K562 (cell line): ENCODE measurements around the gene C1QTNF9B. TPM values are rescaled to one million over a fixed set of nuclear protein-coding genes. Genes with fewer than 3 reads are reported as not detected.

Experiments used
- ATAC-seq: fragments of 200-7000 bp; cut with Tn5 transposase; 3 replicates; pipeline ENCODE4 v1.9.1; 2020; ENCODE audit warnings: moderate library complexity
- BruUV-seq: library from RNA; stranded (reverse); fragments of 400-500 nt; replicated peaks from 2 replicates; lab custom pipeline; 2021; lab: Mats Ljungman, UMichigan
- CTCF ChIA-PET: fragments of 300-600 bp; formaldehyde crosslinking; extraction: SDS; loops from one replicate; lab custom pipeline; 2021; ENCODE audit warnings: low intra/inter-chr PET ratio; lab: Yijun Ruan, JAX
- POLR2A ChIA-PET: fragments of 300-600, 350-650 bp; sonication (Branson Sonifier 250); formaldehyde crosslinking; extraction: SDS; loops from one replicate; lab custom pipeline; 2021; ENCODE audit warnings: antibody characterized with exemption, inconsistent platforms; lab: Yijun Ruan, JAX
- DNase-seq, 4 experiments: peaks; one replicate each; pipeline versions ENCODE4 v3.0.0 to v3.0.0-alpha.2; 2011 to 2018; ENCODE audit warnings: low spot score in 3 of 4, mixed read lengths in 3 of 4; ENCODE audit errors: extremely low read depth in 1 of 4
- FAIRE-seq: peaks from 2 replicates; lab custom pipeline; 2011; peaks lifted over from hg19 to GRCh38; lab: Jason Lieb, UNC
- H2AFZ ChIP-seq: 2 replicates; pipeline ENCODE4 v1.6.0; 2011; ENCODE audit warnings: low read depth, low read length, control low read depth, inconsistent platforms
- H3K27ac ChIP-seq: fragments of 200-600 bp; 3 replicates; pipeline ENCODE4 v1.8.0; 2011; ENCODE audit warnings: low read depth, mild to moderate bottlenecking, control low read depth, inconsistent platforms, low read length, moderate library complexity, mixed read lengths; ENCODE audit errors: extremely low read depth
- H3K27me3 ChIP-seq, 2 experiments: fragments of 300-600 bp in 1 of 2; 2 replicates in 1 of 2; 3 replicates in 1 of 2; pipeline versions ENCODE4 v1.6.0 to v1.8.0; 2011; ENCODE audit warnings: inconsistent platforms in 2 of 2, low read length in 2 of 2, mild to moderate bottlenecking in 1 of 2, mixed read lengths in 1 of 2, moderate library complexity in 1 of 2; ENCODE audit not compliant: control insufficient read depth in 2 of 2, insufficient read depth in 2 of 2
- H3K36me3 ChIP-seq: fragments of 300-600 bp; 3 replicates; pipeline ENCODE4 v1.8.0; 2011; ENCODE audit warnings: mild to moderate bottlenecking, low read length, inconsistent platforms; ENCODE audit not compliant: control insufficient read depth, insufficient read depth
- H3K4me1 ChIP-seq, 2 experiments: fragments of 200-600 bp in 1 of 2; replicated peaks in 1 of 2; 2 replicates in 1 of 2; 3 replicates in 1 of 2; pipeline versions ENCODE4 v1.5.1 to v1.8.0; 2011; ENCODE audit warnings: inconsistent platforms in 2 of 2, low read length in 2 of 2, mild to moderate bottlenecking in 1 of 2, mixed read lengths in 1 of 2, moderate library complexity in 1 of 2; ENCODE audit not compliant: control insufficient read depth in 2 of 2, insufficient read depth in 2 of 2
- H3K4me2 ChIP-seq: 2 replicates; pipeline ENCODE4 v1.6.1; 2011; ENCODE audit warnings: low read length, control low read depth, inconsistent platforms, mixed read lengths; ENCODE audit not compliant: insufficient read depth
- H3K4me3 ChIP-seq: fragments of 200-600 bp; sonication (generic), shearing (Covaris generic); 2 replicates; pipeline ENCODE4 v1.5.1; 2016; ENCODE audit warnings: control low read depth, inconsistent platforms
- H3K79me2 ChIP-seq: fragments of 200-600 bp; 3 replicates; pipeline ENCODE4 v1.8.0; 2011; ENCODE audit warnings: low read length, inconsistent platforms; ENCODE audit not compliant: control insufficient read depth, insufficient read depth
- H3K9ac ChIP-seq, 2 experiments: 2 replicates each; pipeline versions ENCODE4 v1.6.0 to v1.6.1; 2011; ENCODE audit warnings: low read depth in 2 of 2, low read length in 2 of 2, control low read depth in 1 of 2, inconsistent platforms in 1 of 2, mild to moderate bottlenecking in 1 of 2, mixed read lengths in 1 of 2; ENCODE audit not compliant: insufficient read depth in 1 of 2
- H3K9me1 ChIP-seq: one replicate; pipeline ENCODE4 v1.6.0; 2011; ENCODE audit warnings: inconsistent platforms, mild to moderate bottlenecking, low read length, moderate library complexity; ENCODE audit not compliant: control insufficient read depth, insufficient read depth
- H3K9me3 ChIP-seq: replicated peaks from 2 replicates; pipeline ENCODE4 v1.5.1; 2011; ENCODE audit warnings: low read depth, low read length, inconsistent platforms; ENCODE audit not compliant: control insufficient read depth, insufficient read depth
- H4K20me1 ChIP-seq: replicated peaks from 2 replicates; pipeline ENCODE4 v1.6.1; 2011; ENCODE audit warnings: low read length, inconsistent platforms, mixed read lengths; ENCODE audit not compliant: control insufficient read depth, insufficient read depth
- DPF2 ChIP-seq: fragments of 450-650 bp; IDR thresholded peaks from 2 replicates; pipeline ENCODE4 v1.6.1; 2016
- MECOM ChIP-seq: fragments of 250-450 bp; sonication (Bioruptor Pico); IDR thresholded peaks from 2 replicates; pipeline ENCODE4 v1.8.0; 2022; ENCODE audit warnings: inconsistent platforms
- POLR2A ChIP-seq: fragments of 450-650 bp; conservative IDR thresholded peaks from 2 replicates; pipeline ENCODE4 v1.6.1; 2016
- ZFP1 ChIP-seq: fragments of 450-650 bp; formaldehyde crosslinking; IDR thresholded peaks from 2 replicates; pipeline ENCODE4 v1.4.0; 2020; ENCODE audit warnings: mild to moderate bottlenecking, mixed read lengths
- ZNF696 ChIP-seq: fragments of 250-450 bp; sonication (Bioruptor Pico); conservative IDR thresholded peaks from 2 replicates; pipeline ENCODE4 v1.4.0; 2020; ENCODE audit warnings: mild to moderate bottlenecking, moderate library complexity
- WGBS: fragments of 100-300 bp; shearing (Covaris generic); methylation state at CpG from one replicate; pipeline ENCODE4 v1.1.6; 2016; ENCODE audit warnings: low coverage, mixed read lengths; ENCODE audit not compliant: insufficient coverage; ENCODE audit errors: missing lambda C conversion rate; 5-methylcytosine and 5-hydroxymethylcytosine counted together
- in situ Hi-C: fragments of 300-500 bp; cut with MboI; formaldehyde crosslinking; loops from 4 replicates; pipeline ENCODE4 v1.15.0; 2018; ENCODE audit warnings: inconsistent platforms, mixed read lengths
- intact Hi-C: fragments of 100-400 bp; cut with micrococcal nuclease; formaldehyde crosslinking; loops from 2 replicates; pipeline ENCODE4 v1.14.2; 2022
- polyA plus RNA-seq, 8 experiments: library from polyadenylated mRNA; depleted of rRNA in 4 of 8; stranded (reverse) in 5 of 8; unstranded in 3 of 8; fragments of >200 nt; fragmentation: Nextera tagmentation in 2 of 8; fragmentation: Illumina TruSeq in 1 of 8; extraction: Ambion mirVana in 2 of 8; extraction: Trizol in 1 of 8; gene quantifications; 2 replicates each; pipeline versions ENCODE4 v1.2.1 to v1.2.3, GENCODE V29; 2011 to 2014; ENCODE audit warnings: inconsistent platforms in 1 of 8, missing spikeins in 1 of 8
- total RNA-seq, 7 experiments: library from RNA; depleted of rRNA in 6 of 7; stranded (reverse); fragments of >200 nt in 6 of 7; fragmentation: Illumina TruSeq in 2 of 7; extraction: Trizol in 2 of 7; gene quantifications; 2 replicates each; pipeline versions ENCODE4 v1.2.1 to v1.2.3, GENCODE V29; 2011 to 2021; ENCODE audit warnings: low replicate concordance in 1 of 7
- TF ChIP-seq, protein P1 (sequence below), 2 experiments: fragments of 150-350 bp in 1 of 2; IDR thresholded peaks; 2 replicates each; pipeline ENCODE4 v1.6.1; 2012 to 2016; ENCODE audit warnings: low read depth in 2 of 2, low read length in 2 of 2, mild to moderate bottlenecking in 1 of 2, moderate library complexity in 1 of 2
- TF ChIP-seq, protein P2 (sequence below), 3 experiments: IDR thresholded peaks in 2 of 3; conservative IDR thresholded peaks in 1 of 3; 2 replicates each; pipeline ENCODE4 v1.5.1; 2011 to 2012; ENCODE audit warnings: low read length in 3 of 3, mild to moderate bottlenecking in 3 of 3, control low read depth in 2 of 3, improper control_type of control experiment in 1 of 3, inconsistent platforms in 1 of 3, low read depth in 1 of 3, mixed read lengths in 1 of 3, moderate library complexity in 1 of 3; ENCODE audit not compliant: insufficient read depth in 2 of 3
- TF ChIP-seq, protein P3 (sequence below): fragments of 450-650 bp; formaldehyde crosslinking; IDR thresholded peaks from 2 replicates; pipeline ENCODE4 v1.4.0; 2020; ENCODE audit warnings: mild to moderate bottlenecking, moderate library complexity
- TF ChIP-seq, protein P4 (sequence below): conservative IDR thresholded peaks from 2 replicates; pipeline ENCODE4 v1.6.1; 2011; ENCODE audit warnings: low read depth, mild to moderate bottlenecking, low read length; ENCODE audit not compliant: control insufficient read depth
- TF ChIP-seq, protein P5 (sequence below): fragments of 450-650 bp; conservative IDR thresholded peaks from 2 replicates; pipeline ENCODE4 v1.6.1; 2016; ENCODE audit warnings: missing genetic modification characterization, low read depth, mild to moderate bottlenecking, control low read depth, missing compliant biosample characterization

The C1QTNF9B gene
- total and polyA plus RNA-seq, 9 of the 15 experiments (the other 6 are each of a cell fraction or from before 2014, with no cell fraction given): 0.14 to 0.94 (median 0.35) TPM; not detected in 3

DNA sequence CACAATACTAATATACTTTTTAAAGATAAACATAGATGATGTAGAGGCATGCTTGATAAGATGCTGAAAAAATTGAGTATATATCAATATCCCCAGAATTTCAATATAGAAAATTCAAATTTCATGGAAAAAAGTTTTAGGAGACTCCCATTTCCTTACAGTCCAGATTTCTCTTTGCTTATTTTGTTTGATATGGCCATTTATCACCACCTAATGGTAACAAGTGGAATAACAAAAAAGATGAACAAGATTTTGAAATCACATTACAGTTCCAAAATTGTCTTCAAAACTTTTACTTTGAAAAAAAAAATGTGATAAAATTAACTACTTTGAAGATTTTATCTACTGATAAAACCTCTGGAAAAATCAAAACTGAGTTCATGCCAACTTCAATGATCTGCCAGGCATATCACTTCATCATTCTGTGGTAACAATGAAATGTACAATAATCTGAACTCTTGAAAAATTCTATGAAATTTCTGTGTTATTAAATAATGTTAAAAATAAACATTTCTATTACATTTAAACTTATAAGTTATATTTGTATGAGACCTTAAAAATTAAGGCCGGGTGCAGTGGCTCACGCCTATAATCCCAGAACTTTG is 25.6 kb downstream of the C1QTNF9B start:
- Histone ChIP-seq H3K4me1 (peaks cover 6 to 10% of the 10 kb centered on the region in 2 experiments; a peak in 3 of 5 replicates), H3K9me1 (no peaks in the 10 kb centered on the region), H3K36me3 (no peaks in the 10 kb centered on the region), H3K27ac (no peak overlapping the region), H4K20me1 (no peaks in the 10 kb centered on the region), H2AFZ (no peak overlapping the region), H3K4me2 (no peak overlapping the region), H3K4me3 (no peak overlapping the region), H3K9me3 (no peaks in the 10 kb centered on the region), H3K27me3 (no peaks in the 10 kb centered on the region), H3K9ac (no peak overlapping the region), H3K79me2 (no peaks in the 10 kb centered on the region)
- ATAC-seq (no peak), FAIRE-seq (no peak), DNase-seq (peak in 2 of 4 experiments; percentile 12)
- no TSS peak for BruUV-seq
- intact Hi-C loops (loop anchor here (1.0 kb wide), 1 partner anchor 156 kb away; no protein-coding TSS in a partner anchor), in situ Hi-C loops (no loop called here)
- CTCF ChIA-PET: interaction anchor here (0.8 to 1.2 kb wide), 3 partner anchors 156 to 405 kb away, joined by 3 to 4 read pairs (median 4); no protein-coding TSS in a partner anchor
- whole genome bisulfite sequencing: 55% methylated on average over 2 of the region's 2 CpGs
- POLR2A ChIA-PET: no interaction called here
- TF ChIP-seq, protein P1, sequence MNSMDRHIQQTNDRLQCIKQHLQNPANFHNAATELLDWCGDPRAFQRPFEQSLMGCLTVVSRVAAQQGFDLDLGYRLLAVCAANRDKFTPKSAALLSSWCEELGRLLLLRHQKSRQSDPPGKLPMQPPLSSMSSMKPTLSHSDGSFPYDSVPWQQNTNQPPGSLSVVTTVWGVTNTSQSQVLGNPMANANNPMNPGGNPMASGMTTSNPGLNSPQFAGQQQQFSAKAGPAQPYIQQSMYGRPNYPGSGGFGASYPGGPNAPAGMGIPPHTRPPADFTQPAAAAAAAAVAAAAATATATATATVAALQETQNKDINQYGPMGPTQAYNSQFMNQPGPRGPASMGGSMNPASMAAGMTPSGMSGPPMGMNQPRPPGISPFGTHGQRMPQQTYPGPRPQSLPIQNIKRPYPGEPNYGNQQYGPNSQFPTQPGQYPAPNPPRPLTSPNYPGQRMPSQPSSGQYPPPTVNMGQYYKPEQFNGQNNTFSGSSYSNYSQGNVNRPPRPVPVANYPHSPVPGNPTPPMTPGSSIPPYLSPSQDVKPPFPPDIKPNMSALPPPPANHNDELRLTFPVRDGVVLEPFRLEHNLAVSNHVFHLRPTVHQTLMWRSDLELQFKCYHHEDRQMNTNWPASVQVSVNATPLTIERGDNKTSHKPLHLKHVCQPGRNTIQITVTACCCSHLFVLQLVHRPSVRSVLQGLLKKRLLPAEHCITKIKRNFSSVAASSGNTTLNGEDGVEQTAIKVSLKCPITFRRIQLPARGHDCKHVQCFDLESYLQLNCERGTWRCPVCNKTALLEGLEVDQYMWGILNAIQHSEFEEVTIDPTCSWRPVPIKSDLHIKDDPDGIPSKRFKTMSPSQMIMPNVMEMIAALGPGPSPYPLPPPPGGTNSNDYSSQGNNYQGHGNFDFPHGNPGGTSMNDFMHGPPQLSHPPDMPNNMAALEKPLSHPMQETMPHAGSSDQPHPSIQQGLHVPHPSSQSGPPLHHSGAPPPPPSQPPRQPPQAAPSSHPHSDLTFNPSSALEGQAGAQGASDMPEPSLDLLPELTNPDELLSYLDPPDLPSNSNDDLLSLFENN (IDR thresholded peaks at IDR 0.05; ENCODE audit: low read depth in 2 of 2, low read length in 2 of 2): no peak
- TF ChIP-seq ZFP1 (CRISPR knock-in tag) (no peak), MECOM (no peak), POLR2A (no peak), DPF2 (no peak), ZNF696 (no peak)
- TF ChIP-seq, protein P2, sequence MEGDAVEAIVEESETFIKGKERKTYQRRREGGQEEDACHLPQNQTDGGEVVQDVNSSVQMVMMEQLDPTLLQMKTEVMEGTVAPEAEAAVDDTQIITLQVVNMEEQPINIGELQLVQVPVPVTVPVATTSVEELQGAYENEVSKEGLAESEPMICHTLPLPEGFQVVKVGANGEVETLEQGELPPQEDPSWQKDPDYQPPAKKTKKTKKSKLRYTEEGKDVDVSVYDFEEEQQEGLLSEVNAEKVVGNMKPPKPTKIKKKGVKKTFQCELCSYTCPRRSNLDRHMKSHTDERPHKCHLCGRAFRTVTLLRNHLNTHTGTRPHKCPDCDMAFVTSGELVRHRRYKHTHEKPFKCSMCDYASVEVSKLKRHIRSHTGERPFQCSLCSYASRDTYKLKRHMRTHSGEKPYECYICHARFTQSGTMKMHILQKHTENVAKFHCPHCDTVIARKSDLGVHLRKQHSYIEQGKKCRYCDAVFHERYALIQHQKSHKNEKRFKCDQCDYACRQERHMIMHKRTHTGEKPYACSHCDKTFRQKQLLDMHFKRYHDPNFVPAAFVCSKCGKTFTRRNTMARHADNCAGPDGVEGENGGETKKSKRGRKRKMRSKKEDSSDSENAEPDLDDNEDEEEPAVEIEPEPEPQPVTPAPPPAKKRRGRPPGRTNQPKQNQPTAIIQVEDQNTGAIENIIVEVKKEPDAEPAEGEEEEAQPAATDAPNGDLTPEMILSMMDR (IDR thresholded peaks at IDR 0.05 in 2 of 3, conservative IDR thresholded peaks at IDR 0.05 in 1 of 3; ENCODE audit: insufficient read depth in 2 of 3, low read depth in 1 of 3, low read length in 3 of 3): peak in 1 of 3 experiments; percentile 53; a peak in 2 of 6 replicates
- TF ChIP-seq, protein P3, sequence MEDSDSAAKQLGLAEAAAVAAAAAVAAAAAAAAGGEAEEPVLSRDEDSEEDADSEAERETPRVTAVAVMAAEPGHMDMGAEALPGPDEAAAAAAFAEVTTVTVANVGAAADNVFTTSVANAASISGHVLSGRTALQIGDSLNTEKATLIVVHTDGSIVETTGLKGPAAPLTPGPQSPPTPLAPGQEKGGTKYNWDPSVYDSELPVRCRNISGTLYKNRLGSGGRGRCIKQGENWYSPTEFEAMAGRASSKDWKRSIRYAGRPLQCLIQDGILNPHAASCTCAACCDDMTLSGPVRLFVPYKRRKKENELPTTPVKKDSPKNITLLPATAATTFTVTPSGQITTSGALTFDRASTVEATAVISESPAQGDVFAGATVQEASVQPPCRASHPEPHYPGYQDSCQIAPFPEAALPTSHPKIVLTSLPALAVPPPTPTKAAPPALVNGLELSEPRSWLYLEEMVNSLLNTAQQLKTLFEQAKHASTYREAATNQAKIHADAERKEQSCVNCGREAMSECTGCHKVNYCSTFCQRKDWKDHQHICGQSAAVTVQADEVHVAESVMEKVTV (CRISPR knock-in tag): 0 out of 2 replicates have a peak, but pooled peaks have one; percentile 17
- TF ChIP-seq, protein P4, sequence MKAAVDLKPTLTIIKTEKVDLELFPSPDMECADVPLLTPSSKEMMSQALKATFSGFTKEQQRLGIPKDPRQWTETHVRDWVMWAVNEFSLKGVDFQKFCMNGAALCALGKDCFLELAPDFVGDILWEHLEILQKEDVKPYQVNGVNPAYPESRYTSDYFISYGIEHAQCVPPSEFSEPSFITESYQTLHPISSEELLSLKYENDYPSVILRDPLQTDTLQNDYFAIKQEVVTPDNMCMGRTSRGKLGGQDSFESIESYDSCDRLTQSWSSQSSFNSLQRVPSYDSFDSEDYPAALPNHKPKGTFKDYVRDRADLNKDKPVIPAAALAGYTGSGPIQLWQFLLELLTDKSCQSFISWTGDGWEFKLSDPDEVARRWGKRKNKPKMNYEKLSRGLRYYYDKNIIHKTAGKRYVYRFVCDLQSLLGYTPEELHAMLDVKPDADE: no peak
- TF ChIP-seq, protein P5, sequence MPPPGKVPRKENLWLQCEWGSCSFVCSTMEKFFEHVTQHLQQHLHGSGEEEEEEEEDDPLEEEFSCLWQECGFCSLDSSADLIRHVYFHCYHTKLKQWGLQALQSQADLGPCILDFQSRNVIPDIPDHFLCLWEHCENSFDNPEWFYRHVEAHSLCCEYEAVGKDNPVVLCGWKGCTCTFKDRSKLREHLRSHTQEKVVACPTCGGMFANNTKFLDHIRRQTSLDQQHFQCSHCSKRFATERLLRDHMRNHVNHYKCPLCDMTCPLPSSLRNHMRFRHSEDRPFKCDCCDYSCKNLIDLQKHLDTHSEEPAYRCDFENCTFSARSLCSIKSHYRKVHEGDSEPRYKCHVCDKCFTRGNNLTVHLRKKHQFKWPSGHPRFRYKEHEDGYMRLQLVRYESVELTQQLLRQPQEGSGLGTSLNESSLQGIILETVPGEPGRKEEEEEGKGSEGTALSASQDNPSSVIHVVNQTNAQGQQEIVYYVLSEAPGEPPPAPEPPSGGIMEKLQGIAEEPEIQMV (tag): no peak
